OCI-M2 (cell line): ENCODE data around the gene PTPRC.

Experiments
- DNase-seq: peaks from one replicate; lab custom pipeline; 2025; ENCODE audit not compliant: unreplicated experiment; lab: John Stamatoyannopoulos, UW

Gene PTPRC

GRCh38 chr1:198669771-198670170, 30.9 kb downstream of the PTPRC start:
- no peak for DNase-seq

- DNase-seq: no peak
Measured at GRCh38 chr1:198671136-198671535, 32.3 kb downstream of the PTPRC start.

GRCh38 chr1:198672124-198672523, 33.3 kb downstream of the PTPRC start:
- no peak for DNase-seq

GRCh38 chr1:198674009-198674408, 35.2 kb downstream of the PTPRC start:
- no peak for DNase-seq

GRCh38 chr1:198676253-198676652, 37.4 kb downstream of the PTPRC start:
- DNase-seq: no peak

GRCh38 chr1:198677027-198677426, 38.2 kb downstream of the PTPRC start:
- no peak for DNase-seq

GRCh38 chr1:198677871-198678270, 39.0 kb downstream of the PTPRC start:
- no peak for DNase-seq

- DNase-seq: no peak
Measured at GRCh38 chr1:198678301-198678836, 39.5 kb downstream of the PTPRC start.

GRCh38 chr1:198678901-198679329, 40.1 kb downstream of the PTPRC start:
- no peak for DNase-seq

- no peak for DNase-seq
Measured at GRCh38 chr1:198679535-198680173, 40.8 kb downstream of the PTPRC start.

- DNase-seq: no peak
Measured at GRCh38 chr1:198680174-198680875, 41.5 kb downstream of the PTPRC start.

- DNase-seq: no peak
Measured at GRCh38 chr1:198681252-198681651, 42.4 kb downstream of the PTPRC start.

GRCh38 chr1:198681831-198682759, 43.3 kb downstream of the PTPRC start:
- DNase-seq: peak; percentile 66

GRCh38 chr1:198682850-198683249, 44.0 kb downstream of the PTPRC start:
- DNase-seq: no peak

- DNase-seq: no peak
Measured at GRCh38 chr1:198683449-198683848, 44.6 kb downstream of the PTPRC start.

- no peak for DNase-seq
Measured at GRCh38 chr1:198686069-198686728, 47.4 kb downstream of the PTPRC start.

- DNase-seq: no peak
Measured at GRCh38 chr1:198687429-198687828, 48.6 kb downstream of the PTPRC start.

GRCh38 chr1:198691063-198691462, 52.2 kb downstream of the PTPRC start:
- DNase-seq: no peak

- no peak for DNase-seq
Measured at GRCh38 chr1:198693321-198693720, 54.5 kb downstream of the PTPRC start.

GRCh38 chr1:198694542-198694941, 55.7 kb downstream of the PTPRC start:
- DNase-seq: no peak

GRCh38 chr1:198696211-198696610, 57.4 kb downstream of the PTPRC start:
- DNase-seq: no peak
